HEK293T (cell line): ENCODE results near the gene LTBP1.

Experiments used
- CTCF ChIA-PET: fragments of 350-600 bp; formaldehyde crosslinking; extraction: SDS; loops from one replicate; lab custom pipeline; 2021; ENCODE audit warnings: antibody characterized with exemption, inconsistent platforms; lab: Yijun Ruan, JAX
- POLR2A ChIA-PET: fragments of 350-600 bp; formaldehyde crosslinking; extraction: SDS; loops from one replicate; lab custom pipeline; 2020; ENCODE audit warnings: antibody characterized with exemption, inconsistent platforms; lab: Yijun Ruan, JAX
- DNase-seq: peaks from one replicate; pipeline ENCODE4 v3.0.0; 2012; ENCODE audit warnings: mixed read lengths; ENCODE audit errors: extremely low spot score
- ARNT ChIP-seq: fragments of 450-650 bp; IDR thresholded peaks from 2 replicates; pipeline ENCODE4 v1.6.1; 2017; ENCODE audit warnings: mild to moderate bottlenecking
- BHLHE40 ChIP-seq: fragments of 450-650 bp; IDR thresholded peaks from 2 replicates; pipeline ENCODE4 v1.6.1; 2016; ENCODE audit warnings: mild to moderate bottlenecking, moderate library complexity, borderline replicate concordance
- CTBP1 ChIP-seq: fragments of 450-650 bp; IDR thresholded peaks from 2 replicates; pipeline ENCODE4 v1.6.1; 2016; ENCODE audit warnings: borderline replicate concordance
- ELF4 ChIP-seq: fragments of 450-650 bp; IDR thresholded peaks from 2 replicates; pipeline ENCODE4 v1.6.1; 2017; ENCODE audit warnings: antibody characterized with exemption
- FOXA1 ChIP-seq: fragments of 450-650 bp; IDR thresholded peaks from 2 replicates; pipeline ENCODE4 v1.6.1; 2016; ENCODE audit warnings: mild to moderate bottlenecking
- FOXK2 ChIP-seq: fragments of 450-650 bp; IDR thresholded peaks from 2 replicates; pipeline ENCODE4 v1.6.1; 2016; ENCODE audit warnings: mild to moderate bottlenecking
- FOXM1 ChIP-seq: fragments of 450-650 bp; IDR thresholded peaks from 2 replicates; pipeline ENCODE4 v1.6.1; 2017; ENCODE audit warnings: mild to moderate bottlenecking, borderline replicate concordance
- HDGF ChIP-seq: fragments of 450-650 bp; IDR thresholded peaks from 2 replicates; pipeline ENCODE4 v1.6.1; 2017; ENCODE audit warnings: antibody characterized with exemption, borderline replicate concordance
- L3MBTL2 ChIP-seq: fragments of 450-650 bp; conservative IDR thresholded peaks from 2 replicates; pipeline ENCODE4 v1.6.1; 2016; ENCODE audit warnings: mild to moderate bottlenecking
- LEF1 ChIP-seq: fragments of 450-650 bp; IDR thresholded peaks from 2 replicates; pipeline ENCODE4 v1.6.1; 2017; ENCODE audit warnings: mild to moderate bottlenecking, borderline replicate concordance
- NFRKB ChIP-seq: fragments of 450-650 bp; IDR thresholded peaks from 2 replicates; pipeline ENCODE4 v1.6.1; 2016; ENCODE audit warnings: mild to moderate bottlenecking, moderate library complexity
- PKNOX1 ChIP-seq: fragments of 450-650 bp; IDR thresholded peaks from 2 replicates; pipeline ENCODE4 v1.6.1; 2016
- SP1 ChIP-seq: fragments of 450-650 bp; IDR thresholded peaks from 2 replicates; pipeline ENCODE4 v1.6.1; 2017
- SUZ12 ChIP-seq: fragments of 450-650 bp; IDR thresholded peaks from 2 replicates; pipeline ENCODE4 v1.6.1; 2016; ENCODE audit warnings: mild to moderate bottlenecking
- TARDBP ChIP-seq: fragments of 450-650 bp; IDR thresholded peaks from 2 replicates; pipeline ENCODE4 v1.6.1; 2016
- ZNF384 ChIP-seq: fragments of 450-650 bp; IDR thresholded peaks from 2 replicates; pipeline ENCODE4 v1.6.1; 2016

The LTBP1 gene

DNA sequence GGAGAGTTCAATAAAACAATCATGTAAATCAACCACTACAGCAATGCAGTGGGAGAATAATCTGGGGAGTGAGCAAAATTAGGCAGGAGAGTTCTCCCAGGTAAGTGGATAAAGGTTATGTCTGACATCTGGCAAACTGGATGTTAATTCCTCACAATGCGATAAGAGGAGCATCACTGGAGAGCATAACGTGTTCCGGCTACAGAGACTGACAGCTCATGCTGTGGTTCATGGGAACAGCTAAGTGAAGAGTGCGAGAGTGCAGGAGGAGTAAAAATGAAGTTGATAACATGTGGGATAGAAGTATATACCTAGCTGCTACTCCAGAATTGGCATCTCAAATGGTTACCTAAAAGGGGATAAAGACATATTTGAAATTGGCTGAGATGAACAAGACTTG, 153.2 kb downstream of the LTBP1 start:
- CTCF ChIA-PET: no interaction called here
- POLR2A ChIA-PET: no interaction called here
- no peak for DNase-seq
- TF ChIP-seq ARNT (no peak), CTBP1 (no peak), PKNOX1 (no peak), NFRKB (no peak)

- no peak for DNase-seq
- ChIA-PET CTCF (no interaction called here), POLR2A (no interaction called here)
- TF ChIP-seq FOXA1 (no peak), NFRKB (no peak), ARNT (no peak), LEF1 (no peak), TARDBP (no peak), BHLHE40 (no peak), PKNOX1 (no peak), ELF4 (no peak), SUZ12 (no peak), ZNF384 (no peak), FOXK2 (no peak), CTBP1 (no peak), SP1 (no peak), FOXM1 (no peak), L3MBTL2 (no peak), HDGF (no peak)
These were observed 154.2 kb downstream of the LTBP1 start for GRCh38 chr2:33100921-33101320.

DNA sequence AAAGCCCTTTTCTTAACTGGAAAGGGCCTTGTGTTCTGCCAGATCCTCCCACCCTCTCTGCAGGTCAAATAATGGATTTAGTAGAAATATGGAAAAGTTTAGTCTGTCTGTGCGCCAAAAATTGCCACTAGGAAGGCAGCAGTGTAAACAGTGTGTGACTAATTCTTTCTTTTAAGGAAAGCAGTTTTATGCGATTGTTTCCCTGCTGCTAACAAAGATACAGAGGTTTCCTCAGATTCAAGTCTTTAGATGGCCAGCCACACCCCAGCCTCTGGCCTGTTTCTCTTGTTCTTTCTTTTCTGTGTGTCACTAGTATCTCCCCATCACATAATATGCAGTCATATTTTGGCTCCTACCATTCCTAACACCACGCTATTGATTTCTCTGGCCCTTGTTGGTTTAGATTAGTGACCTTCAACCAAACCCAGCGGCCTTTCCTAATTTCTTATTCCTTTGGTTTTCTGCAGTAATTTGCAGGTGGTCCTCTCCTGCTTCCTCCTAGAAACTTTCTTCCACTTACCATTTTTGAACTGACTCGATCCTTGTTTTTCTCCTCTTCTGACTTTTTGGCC, 157.4 kb downstream of the LTBP1 start:
- CTCF ChIA-PET: no interaction called here
- no peak for DNase-seq
- TF ChIP-seq ZNF384: no peak
- POLR2A ChIA-PET: no interaction called here

- POLR2A ChIA-PET: no interaction called here
- TF ChIP-seq FOXM1 (no peak), TARDBP (no peak), SUZ12 (no peak), CTBP1 (no peak), L3MBTL2 (no peak), FOXK2 (no peak), ZNF384 (no peak), SP1 (no peak), ARNT (no peak), BHLHE40 (no peak), LEF1 (no peak), NFRKB (no peak), HDGF (no peak), FOXA1 (no peak), ELF4 (no peak), PKNOX1 (no peak)
- CTCF ChIA-PET: no interaction called here
- no peak for DNase-seq
These were observed 158.0 kb downstream of the LTBP1 start for GRCh38 chr2:33104726-33105125.

- TF ChIP-seq HDGF (no peak), TARDBP (no peak), SP1 (no peak), FOXK2 (no peak), FOXM1 (no peak), L3MBTL2 (no peak), FOXA1 (no peak), ZNF384 (no peak), ELF4 (no peak), PKNOX1 (no peak), LEF1 (no peak), CTBP1 (no peak), BHLHE40 (no peak), NFRKB (no peak)
- ChIA-PET POLR2A (no interaction called here), CTCF (no interaction called here)
- no peak for DNase-seq
These were observed 159.4 kb downstream of the LTBP1 start for GRCh38 chr2:33106115-33106514.

DNA sequence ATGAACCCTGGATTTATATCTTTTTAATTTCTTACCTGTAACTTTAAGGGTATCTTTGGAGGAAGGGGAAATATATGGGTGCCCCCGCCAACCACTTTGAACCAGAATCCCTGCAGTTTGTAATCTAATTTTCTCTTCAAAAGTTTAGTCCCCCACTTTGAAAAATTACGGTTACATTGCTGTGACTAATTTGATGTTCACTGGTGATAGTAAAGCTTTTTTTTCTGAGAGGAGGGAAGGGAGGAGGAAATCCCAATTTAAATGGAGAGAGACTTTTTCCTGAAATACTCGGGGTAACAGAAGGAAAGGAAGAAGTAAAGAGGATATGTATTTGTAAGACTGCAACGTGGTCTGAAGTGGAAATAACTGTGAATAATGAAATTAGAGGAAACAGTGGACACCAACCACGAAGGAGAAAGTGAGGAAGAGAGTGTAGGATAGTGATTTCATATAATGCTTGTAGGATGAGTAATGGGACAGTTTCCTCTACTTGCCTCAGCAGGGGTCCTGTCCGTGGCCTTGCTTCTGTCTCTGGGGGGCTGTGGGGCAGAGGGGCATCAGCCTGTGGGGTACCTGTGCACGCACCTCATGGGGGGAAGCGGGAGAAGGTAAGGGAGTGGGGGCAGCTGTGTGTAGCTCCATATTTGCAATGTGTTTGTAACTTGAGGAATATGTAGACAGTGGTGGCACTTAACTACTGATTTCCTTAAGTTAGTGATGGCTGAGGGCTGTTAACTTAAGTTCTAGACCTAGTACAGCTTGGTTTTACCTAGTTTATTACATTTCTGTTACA, 161.1 kb downstream of the LTBP1 start:
- TF ChIP-seq PKNOX1: no peak
- TF ChIP-seq NFRKB: no peak
- TF ChIP-seq FOXK2: no peak
- TF ChIP-seq FOXM1: no peak
- no peak for TF ChIP-seq ARNT
- CTCF ChIA-PET: no interaction called here
- POLR2A ChIA-PET: no interaction called here

More for the DNA sequence above, 161.1 kb downstream of the LTBP1 start:
- no peak for DNase-seq
